Heart right ventricle (tissue), 16 donors: Measurements from ENCODE around the gene VWA5B1. TPM values are rescaled to one million over a fixed set of nuclear protein-coding genes. Genes with fewer than 3 reads are reported as not detected.

Experiments
- ATAC-seq, 8 donors: fragments of 200-7000 bp; cut with Tn5 transposase; one replicate each; pipeline ENCODE4 v1.9.1; 2020; ENCODE audit warnings: mild to moderate bottlenecking in 8 of 8, moderate library complexity in 8 of 8, moderate number of reproducible peaks in 1 of 8
- DNase-seq, 2 donors: peaks; one replicate each; pipeline ENCODE4 v3.0.0-alpha.2; 2020
- H3K27ac ChIP-seq, 10 donors: fragments of 200-600 bp; sonication (generic) in 2 of 10; one replicate each; pipeline versions ENCODE4 v1.5.0 to v1.8.0; 2020 to 2022; ENCODE audit warnings: mild to moderate bottlenecking in 3 of 10
- H3K27me3 ChIP-seq, 7 donors: fragments of 200-600 bp; one replicate each; pipeline ENCODE4 v1.8.0; 2021 to 2022; ENCODE audit warnings: mild to moderate bottlenecking in 2 of 7
- H3K36me3 ChIP-seq, 9 donors: fragments of 200-600 bp; sonication (generic) in 1 of 9; one replicate each; pipeline versions ENCODE4 v1.5.0 to v1.8.0; 2020 to 2022; ENCODE audit warnings: mild to moderate bottlenecking in 2 of 9
- H3K4me1 ChIP-seq, 9 donors: fragments of 200-600 bp; sonication (generic) in 1 of 9; one replicate each; pipeline versions ENCODE4 v1.5.0 to v1.8.0; 2020 to 2022; ENCODE audit warnings: mild to moderate bottlenecking in 4 of 9
- H3K4me3 ChIP-seq, 10 donors: fragments of 200-600 bp; sonication (generic) in 2 of 10; one replicate each; pipeline versions ENCODE4 v1.5.0 to v1.8.0; 2020 to 2022; ENCODE audit warnings: mild to moderate bottlenecking in 7 of 10, moderate library complexity in 2 of 10
- H3K9me3 ChIP-seq, 11 donors: fragments of 200-600 bp in 10 of 11; sonication (generic) in 2 of 11; one replicate each; pipeline versions ENCODE4 v1.5.0 to v1.8.0; 2013 to 2022; ENCODE audit warnings: mild to moderate bottlenecking in 2 of 11, control low read depth in 1 of 11, moderate library complexity in 1 of 11
- CTCF ChIP-seq, 9 donors: fragments of 200-600 bp; sonication (generic) in 2 of 9; IDR thresholded peaks; one replicate each; pipeline versions ENCODE4 v1.5.0 to v1.8.0; 2021 to 2022; ENCODE audit warnings: antibody characterized with exemption in 9 of 9, mild to moderate bottlenecking in 5 of 9, moderate library complexity in 1 of 9
- WGBS, 2 donors: extraction: QIAGEN DNeasy Blood & Tissue Kit; methylation state at CpG; one replicate each; pipeline ENCODE4 v1.1.7; 2013; ENCODE audit warnings: inconsistent platforms in 1 of 2; 5-methylcytosine and 5-hydroxymethylcytosine counted together
- intact Hi-C, 10 donors: fragments of 100-400 bp; cut with DNase I; formaldehyde crosslinking; loops; one replicate each; pipeline versions ENCODE4 v1.11.1 to v1.14.2; 2022
- polyA plus RNA-seq, 2 donors: library from polyadenylated mRNA; stranded (reverse); fragments of 200-250 nt; gene quantifications; one replicate each; pipeline ENCODE4 v1.2.3, GENCODE V29; 2013
- total RNA-seq, 10 donors: library from RNA; stranded (reverse); fragmentation: NEBNext Ultra II Directional in 3 of 10; extraction: Animal tissue kit (Norgen Biotek cat#: 25700) in 3 of 10; gene quantifications; one replicate each; pipeline versions ENCODE4 v1.2.1 to v1.2.4, GENCODE V29; 2021 to 2023
- donor health status: Arrhythmogenic right ventricular cardiomyopathy.
- donor health status: ischemic (EF 13 %, LVEDD 7.1; RV severe dilation, severe dysfunction).
- donor health status: healthy with polysubstance abuse.
- donor health status: DM: no; HTN: yes; CAD: no.
- donor health status: DM: no; HTN: no; CAD: no.
- donor health status: ischemic (EF 25% LVEDD 6.9; RV normal size, moderate dysfunction).
- donor health status: ischemic (EF 25% LVEDD 5.7; RV mildly dilated, moderate dysfunction).
- donor health status: healthy.
- donor health status: DM: yes; HTN: yes; CAD: no.
- donor health status: Ischemic cardiomyopathy.
- donor health status: ischemic (EF 35%, LVEDD 5.7; RV mildly dilated, moderate dysfunction).
- donor health status: nonischemic (EF 11% LVEDD 7.7; RV severe dilation, severe dysfunction).
- donor health status: DM: yes; HTN: yes; CAD: no.
- donor health status: PGD.
- donor health status: ischemic (EF 29% LVEDD 5.4; RV normal size, mild dysfunction).
- donor health status: nonischemic (EF 23%, LVEDD 6.1; RV moderate dilation, normal function).

VWA5B1 gene
- total and polyA plus RNA-seq, 12 donors = 0.03 to 1.2 (median 0.18) TPM; not detected in 9

GRCh38 chr1:20358761-20359263 is 68.1 kb downstream of the VWA5B1 start:
- H3K9me3 ChIP-seq = no peaks in the 10 kb centered on the region
- H3K27ac ChIP-seq = peak overlapping the region in 7 of 10 donors; percentile 5 to 66 (median 54)
- no peaks in the 10 kb centered on the region for H3K36me3 ChIP-seq
- WGBS, 2 donors = 19 to 28% methylated on average over 12 of the region's 12 CpGs
- ATAC-seq = peak; percentile 86 to 96 (median 94)
- no peak for TF ChIP-seq CTCF (IDR thresholded peaks at IDR 0.05)
- peaks cover 0 to 26% (median 6%) of the 10 kb centered on the region in 7 donors for H3K27me3 ChIP-seq
- intact Hi-C loops = loop anchor here in 2 of 10 donors (5.0 to 10.0 kb wide), 2 partner anchors 94 to 97 kb away; no protein-coding TSS in a partner anchor
- peak; percentile 76 to 77 for DNase-seq
- peaks cover 0 to 26% (median 10%) of the 10 kb centered on the region in 9 donors for H3K4me1 ChIP-seq
- peak overlapping the region in 1 of 10 donors; percentile 18 for H3K4me3 ChIP-seq

- TF ChIP-seq CTCF (IDR thresholded peaks at IDR 0.05) = no peak
- Histone ChIP-seq H3K36me3 (no peaks in the 10 kb centered on the region), H3K27ac (peak overlapping the region in 1 of 10 donors; percentile 5), H3K4me3 (no peak overlapping the region), H3K9me3 (no peaks in the 10 kb centered on the region), H3K27me3 (peaks cover 0 to 35% (median 10%) of the 10 kb centered on the region in 7 donors), H3K4me1 (peaks cover 0 to 26% (median 10%) of the 10 kb centered on the region in 9 donors)
- WGBS, 2 donors = 70 to 73% methylated on average over 15 of the region's 15 CpGs
- intact Hi-C loops = loop anchor here in 7 of 10 donors (5.0 to 10.0 kb wide), 7 partner anchors 95 to 145 kb away; partner anchors contain the start of gene CAMK2N1 (in 2 of the 7)
- DNase-seq = no peak
- no peak for ATAC-seq
These were observed 69.0 kb downstream of the VWA5B1 start for GRCh38 chr1:20359451-20360330.

DNA sequence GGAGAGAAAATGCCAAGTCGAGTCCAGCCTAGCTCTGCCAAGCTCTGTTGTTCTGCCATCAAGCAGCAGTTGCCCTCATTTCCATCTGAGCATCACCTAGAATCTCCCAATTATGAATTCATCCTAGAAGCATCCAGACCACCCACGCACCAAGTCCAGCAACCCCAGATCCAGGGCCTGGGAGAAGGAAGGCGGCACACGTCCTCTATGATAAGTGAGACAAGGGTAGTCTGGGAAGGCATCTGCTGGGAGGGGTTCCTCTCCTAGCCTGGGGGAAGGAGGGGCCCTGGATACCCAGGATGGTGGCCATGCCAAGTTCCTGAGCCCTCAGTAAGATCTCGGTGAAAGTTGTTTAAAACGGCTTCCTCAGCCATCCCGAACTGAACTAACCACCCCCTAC is 70.7 kb downstream of the VWA5B1 start:
- TF ChIP-seq CTCF (IDR thresholded peaks at IDR 0.05) = no peak
- no peak for ATAC-seq
- Histone ChIP-seq H3K4me1 (peaks cover 0 to 33% (median 10%) of the 10 kb centered on the region in 9 donors), H3K36me3 (no peaks in the 10 kb centered on the region), H3K9me3 (no peaks in the 10 kb centered on the region), H3K4me3 (no peak overlapping the region), H3K27me3 (peaks cover 0 to 52% (median 27%) of the 10 kb centered on the region in 7 donors), H3K27ac (no peak overlapping the region)
- no peak for DNase-seq
- intact Hi-C loops = loop anchor here in 6 of 10 donors (5.0 to 10.0 kb wide), 5 partner anchors 123 to 147 kb away; partner anchors contain the start of gene CAMK2N1 (in 2 of the 6)
- WGBS, 2 donors = 76 to 77% methylated on average over 7 of the region's 7 CpGs

DNA sequence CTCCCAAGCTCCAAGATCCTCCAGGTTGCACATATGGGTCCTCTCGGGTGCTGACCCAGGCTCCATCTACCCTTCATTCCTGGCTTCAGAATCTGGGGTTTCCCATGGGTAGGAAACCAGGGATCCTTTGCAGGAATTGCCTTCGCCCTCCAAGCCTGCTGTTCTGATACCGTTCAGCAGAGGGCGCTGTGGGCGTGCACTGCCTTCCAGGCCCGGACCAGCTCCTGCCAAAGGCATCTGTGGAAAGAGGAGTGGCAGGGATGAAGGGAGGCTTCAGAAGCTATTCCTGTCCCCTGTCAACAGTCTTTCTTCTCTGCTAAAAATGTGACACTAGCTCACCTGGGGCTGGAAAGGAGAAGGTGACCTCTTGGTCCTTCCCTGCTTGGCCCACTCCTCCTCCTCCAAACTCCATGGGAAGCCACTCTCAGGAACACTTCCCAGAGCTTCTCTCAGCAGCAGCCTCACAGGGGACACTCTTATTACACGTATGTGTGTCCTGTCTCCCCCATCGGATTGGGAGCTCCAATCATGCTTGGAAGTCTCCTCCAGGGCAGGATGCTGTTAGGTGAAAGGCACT is 71.2 kb downstream of the VWA5B1 start:
- 15 to 18% methylated on average over 8 of the region's 8 CpGs for WGBS, 2 donors
- peak; percentile 58 to 81 (median 74) for TF ChIP-seq CTCF (IDR thresholded peaks at IDR 0.05)
- no peak overlapping the region for H3K27ac ChIP-seq
- H3K27me3 ChIP-seq = peaks cover 0 to 57% (median 32%) of the 10 kb centered on the region in 7 donors
- peaks cover 0 to 36% (median 15%) of the 10 kb centered on the region in 9 donors for H3K4me1 ChIP-seq
- no peaks in the 10 kb centered on the region for H3K36me3 ChIP-seq
- no peak overlapping the region for H3K4me3 ChIP-seq
- peak; percentile 60 to 74 for DNase-seq
- ATAC-seq = peak in 3 of 8 donors; percentile 32 to 50 (median 36)
- intact Hi-C loops = loop anchor here in 7 of 10 donors (1.0 to 10.0 kb wide), 7 partner anchors 123 to 147 kb away; partner anchors contain the start of gene CAMK2N1 (in 2 of the 7)
- H3K9me3 ChIP-seq = no peaks in the 10 kb centered on the region
